ENCODE data around the gene NOA1. TPM values are rescaled to one million over a fixed set of nuclear protein-coding genes. Genes with fewer than 3 reads are reported as not detected.

NOA1 gene
- total and polyA plus RNA-seq, 2 of the 8 experiments (the other 6 are each of a cell fraction or from before 2014, with no cell fraction given) = 24.3 to 28.1 TPM

- FAIRE-seq = no peak
- H3K56ac ChIP-seq (replicated peaks; ENCODE audit: insufficient read length, low read depth, low read length) = no peak overlapping the region
- no peak overlapping the region for H3K4me3 ChIP-seq (ENCODE audit: extremely low read depth in 1 of 4, insufficient read depth in 2 of 4, low read depth in 3 of 4, low read length in 4 of 4)
- TF ChIP-seq CBX5 (IDR thresholded peaks at IDR 0.05; ENCODE audit: low read depth, low read length) (no peak), SP1 (IDR thresholded peaks at IDR 0.05; ENCODE audit: low read depth, low read length) (no peak), SAP30 (IDR thresholded peaks at IDR 0.05; ENCODE audit: insufficient read depth, insufficient replicate concordance, low read length) (no peak), HDAC2 (IDR thresholded peaks at IDR 0.05; ENCODE audit: borderline replicate concordance in 1 of 2, low read depth in 2 of 2, low read length in 2 of 2) (no peak), ATF2 (IDR thresholded peaks at IDR 0.05; ENCODE audit: low read length) (no peak), RFX5 (IDR thresholded peaks at IDR 0.05; ENCODE audit: borderline replicate concordance, low read depth, low read length) (no peak), SUZ12 (IDR thresholded peaks at IDR 0.05; ENCODE audit: low read length) (no peak)
- POLR2A ChIA-PET (ENCODE audit: partially characterized antibody) = no interaction called here
- no peak overlapping the region for H2BK15ac ChIP-seq (ENCODE audit: low read length)
- H3K27me3 ChIP-seq (replicated peaks in 1 of 4; ENCODE audit: control insufficient read depth in 3 of 4, extremely low read depth in 1 of 4, insufficient read depth in 3 of 4, low read length in 3 of 4) = no peaks in the 10 kb centered on the region; a peak in 1 of 7 replicates
- H2BK5ac ChIP-seq (ENCODE audit: low read depth, low read length) = no peak overlapping the region
- H3K18ac ChIP-seq (ENCODE audit: extremely low read depth, low read length) = no peak overlapping the region
- H3K4me1 ChIP-seq (replicated peaks in 1 of 4; ENCODE audit: control insufficient read depth in 3 of 4, insufficient read depth in 4 of 4, low read length in 3 of 4) = peaks cover 0 to 4% (median 0%) of the 10 kb centered on the region in 4 experiments; a peak in 3 of 7 replicates
- peaks cover 7% of the 10 kb centered on the region in 2 experiments for H4K20me1 ChIP-seq (replicated peaks in 1 of 2; ENCODE audit: control insufficient read depth in 1 of 2, insufficient read depth in 2 of 2, low read length in 2 of 2)
- no peak overlapping the region for H3K23ac ChIP-seq (ENCODE audit: insufficient read length)
- no peak overlapping the region for H2AFZ ChIP-seq (ENCODE audit: low read length)
- H2BK20ac ChIP-seq (ENCODE audit: low read length) = no peak overlapping the region
- no peak overlapping the region for H2BK120ac ChIP-seq (replicated peaks; ENCODE audit: low read depth, low read length)
- 93% methylated on average over 2 of the region's 2 CpGs; no CpG with 5 or more reads in 1 of the 2 experiments for WGBS, 2 experiments (ENCODE audit: extremely low coverage in 1 of 2, insufficient coverage in 1 of 2, insufficient read length in 1 of 2, insufficient replicate concordance in 2 of 2, low coverage in 1 of 2, low lambda C conversion rate in 2 of 2, missing lambda C conversion rate in 1 of 2)
- no peak overlapping the region for H2BK12ac ChIP-seq (ENCODE audit: low read depth, low read length)
- no peak overlapping the region for H3K14ac ChIP-seq (ENCODE audit: insufficient read length)
- peaks cover 7% of the 10 kb centered on the region for H3K79me1 ChIP-seq (ENCODE audit: low read depth, low read length)
- H4K91ac ChIP-seq (replicated peaks; ENCODE audit: insufficient read length, low read length) = no peak overlapping the region
- no peak overlapping the region for H2AK5ac ChIP-seq (ENCODE audit: low read depth, low read length)
- H3K4ac ChIP-seq (replicated peaks; ENCODE audit: insufficient read length, low read depth, low read length) = no peak overlapping the region
- CTCF ChIA-PET (ENCODE audit: partially characterized antibody) = no interaction called here
- no peak overlapping the region for H4K8ac ChIP-seq (ENCODE audit: extremely low read depth, insufficient read depth, low read length)
- H4K5ac ChIP-seq (ENCODE audit: insufficient read length, low read depth, low read length) = no peak overlapping the region
- no peak for DNase-seq (ENCODE audit: low read depth in 1 of 2, low spot score in 2 of 2)
- no peak overlapping the region for H3K27ac ChIP-seq (ENCODE audit: low read depth, low read length)
- H3K4me2 ChIP-seq (ENCODE audit: insufficient read depth in 1 of 2, low read depth in 2 of 2, low read length in 2 of 2) = no peak overlapping the region
- H3K9ac ChIP-seq (replicated peaks in 1 of 4; ENCODE audit: extremely low read depth in 1 of 4, low read depth in 3 of 4, low read length in 3 of 4) = no peak overlapping the region
- peaks cover 7 to 28% of the 10 kb centered on the region in 2 experiments for H3K79me2 ChIP-seq (ENCODE audit: control insufficient read depth in 1 of 2, insufficient read depth in 2 of 2, low read length in 2 of 2)
- H3K9me3 ChIP-seq (ENCODE audit: insufficient read depth in 2 of 2, low read depth in 1 of 2, low read length in 1 of 2) = no peaks in the 10 kb centered on the region
- peaks cover 8 to 48% (median 24%) of the 10 kb centered on the region in 4 experiments; a peak in 6 of 8 replicates for H3K36me3 ChIP-seq (ENCODE audit: control insufficient read depth in 2 of 4, insufficient read depth in 4 of 4, low read length in 3 of 4)
- peaks cover 11% of the 10 kb centered on the region; the same call in 1 of the 2 replicates for H3K23me2 ChIP-seq (ENCODE audit: low read depth, low read length)
These were observed 5.0 kb downstream of the NOA1 start for GRCh38 chr4:56972389-56972788.

Measured in H1 (cell line).